Activated CD8-positive, alpha-beta memory T cell treated with anti-CD3 and anti-CD28 coated beads for 48 hours (primary cell): ENCODE data around the gene NT5E.

Experiments used
- DNase-seq, 3 experiments: peaks; one replicate each; pipeline ENCODE4 v3.0.0-alpha.2; 2020; ENCODE audit warnings: low read depth in 2 of 3, low spot score in 2 of 3

Gene NT5E

GRCh38 chr6:85459224-85459901 is 9.5 kb downstream of the NT5E start:
- no peak for DNase-seq

- DNase-seq, result no peak
Observed at GRCh38 chr6:85460154-85460920, 10.5 kb downstream of the NT5E start.

GRCh38 chr6:85460921-85461797 is 11.3 kb downstream of the NT5E start:
- peak in 1 of 3 experiments; percentile 24 for DNase-seq

GRCh38 chr6:85461798-85462170 is 11.9 kb downstream of the NT5E start:
- DNase-seq, result no peak

- no peak for DNase-seq
Observed at GRCh38 chr6:85462673-85463072, 12.8 kb downstream of the NT5E start.

GRCh38 chr6:85463621-85464259 is 13.9 kb downstream of the NT5E start:
- no peak for DNase-seq

GRCh38 chr6:85464260-85464644 is 14.4 kb downstream of the NT5E start:
- DNase-seq, result peak in 1 of 3 experiments; percentile 37

GRCh38 chr6:85464722-85465150 is 14.9 kb downstream of the NT5E start:
- DNase-seq, result peak in 1 of 3 experiments; percentile 23

- DNase-seq, result no peak
Observed at GRCh38 chr6:85465762-85466161, 15.9 kb downstream of the NT5E start.

GRCh38 chr6:85468326-85468725 is 18.4 kb downstream of the NT5E start:
- DNase-seq, result no peak

- no peak for DNase-seq
Observed at GRCh38 chr6:85469276-85470022, 19.6 kb downstream of the NT5E start.

GRCh38 chr6:85470023-85470410 is 20.1 kb downstream of the NT5E start:
- DNase-seq, result no peak

GRCh38 chr6:85472744-85473143 is 22.9 kb downstream of the NT5E start:
- no peak for DNase-seq

GRCh38 chr6:85473748-85474147 is 23.9 kb downstream of the NT5E start:
- DNase-seq, result no peak

GRCh38 chr6:85476532-85476931 is 26.6 kb downstream of the NT5E start:
- DNase-seq, result no peak

- no peak for DNase-seq
Observed at GRCh38 chr6:85479208-85479607, 29.3 kb downstream of the NT5E start.

GRCh38 chr6:85482206-85482904 is 32.5 kb downstream of the NT5E start:
- no peak for DNase-seq

GRCh38 chr6:85482905-85483700 is 33.2 kb downstream of the NT5E start:
- DNase-seq, result peak; percentile 70 to 88 (median 80)

- DNase-seq, result no peak
Observed at GRCh38 chr6:85483846-85484245, 34.0 kb downstream of the NT5E start.
